NCI-H82 treated with DMSO at 0.1 percent for 48 hours (cell line): ENCODE results near the gene CFAP299.

Experiments
- DNase-seq: peaks from one replicate; lab custom pipeline; 2025; ENCODE audit not compliant: unreplicated experiment; lab: John Stamatoyannopoulos, UW

Gene CFAP299

DNA sequence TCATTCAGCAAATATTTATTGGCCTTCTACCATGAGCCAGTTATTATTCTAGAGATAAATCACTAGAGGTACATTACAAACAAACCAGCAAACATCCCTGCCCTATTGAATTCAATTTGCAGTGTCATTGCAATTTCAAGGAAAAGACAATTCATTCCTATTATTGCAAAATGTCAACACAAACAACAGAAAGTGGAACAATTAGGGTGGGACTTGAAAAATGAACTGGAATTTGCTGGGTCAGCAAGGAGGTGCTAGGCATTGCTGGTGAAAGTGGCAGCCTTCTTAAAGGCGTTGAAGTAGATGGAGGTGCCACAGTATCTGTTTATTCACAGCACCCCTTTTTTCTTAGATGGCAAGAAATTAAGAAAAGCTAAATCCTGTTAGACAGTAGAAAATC, 470.9 kb downstream of the CFAP299 start:
- no peak for DNase-seq

DNA sequence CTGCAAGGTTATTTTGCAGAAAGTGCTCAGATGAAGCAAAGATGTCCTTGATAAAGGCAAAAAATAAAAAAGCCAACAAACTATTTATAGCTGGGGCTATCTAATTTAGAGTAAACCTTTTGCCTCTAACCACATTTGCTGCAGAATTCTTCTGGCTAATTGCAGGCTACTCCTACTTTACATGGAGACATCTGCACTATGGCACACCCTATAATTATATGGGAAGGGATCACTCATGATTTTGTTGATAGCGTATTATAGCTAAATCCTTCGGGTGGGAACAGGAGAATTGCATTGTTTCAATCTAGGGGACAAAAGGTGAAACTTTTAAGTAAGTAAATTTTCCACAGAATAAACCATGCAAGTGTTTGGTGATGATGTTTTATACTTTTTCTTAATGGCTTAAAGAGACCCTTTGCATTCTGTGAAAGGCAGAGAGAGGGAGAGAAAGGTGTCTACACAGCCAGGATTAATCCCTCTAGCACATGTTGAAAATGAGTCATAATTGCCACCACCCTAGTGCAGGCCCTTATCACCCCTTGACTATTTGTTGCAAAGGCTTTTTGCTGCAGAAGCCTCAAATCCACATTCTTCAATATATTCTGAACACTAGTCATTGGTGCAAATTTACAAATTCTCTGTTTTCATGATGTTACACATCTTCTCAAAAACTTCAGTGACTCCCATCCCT, 473.7 kb downstream of the CFAP299 start:
- no peak for DNase-seq

DNA sequence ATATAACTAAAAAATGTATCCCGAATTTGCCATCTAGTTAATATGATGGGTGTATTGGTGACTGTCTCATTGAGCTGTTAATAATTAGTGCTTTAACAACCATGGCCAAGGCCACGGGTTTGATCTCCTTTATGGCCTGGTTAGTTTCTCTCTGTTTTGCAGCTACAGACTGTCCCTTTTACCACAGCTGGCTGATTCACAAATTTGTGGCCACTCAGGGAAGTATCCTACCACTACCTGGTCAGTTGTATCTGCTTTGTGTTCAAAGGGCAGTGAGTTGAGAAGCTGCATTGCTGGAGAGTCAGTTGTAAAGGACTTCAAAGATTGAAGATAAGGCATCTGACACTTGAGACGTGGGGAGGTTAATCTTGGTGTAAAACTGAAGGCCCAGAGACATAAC, 475.9 kb downstream of the CFAP299 start:
- DNase-seq: no peak

DNA sequence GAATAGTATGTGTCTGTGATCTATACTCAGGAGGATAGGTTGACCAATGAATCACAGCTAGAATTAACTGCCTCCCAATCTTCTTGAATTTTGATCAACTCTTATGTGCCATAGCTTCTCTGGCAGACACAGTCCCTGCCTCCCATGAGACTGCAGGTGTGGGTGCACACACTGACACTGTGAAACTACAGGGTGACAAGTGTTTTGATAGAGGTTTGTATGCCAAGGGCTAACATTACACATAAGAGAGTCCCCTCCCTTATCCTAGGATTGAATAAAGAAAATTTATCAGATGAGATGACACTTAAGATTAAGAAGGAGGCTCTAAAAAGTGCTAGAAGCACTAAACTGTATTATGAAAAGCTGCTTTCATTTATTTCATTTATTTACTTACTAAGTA, 476.6 kb downstream of the CFAP299 start:
- DNase-seq: no peak

DNA sequence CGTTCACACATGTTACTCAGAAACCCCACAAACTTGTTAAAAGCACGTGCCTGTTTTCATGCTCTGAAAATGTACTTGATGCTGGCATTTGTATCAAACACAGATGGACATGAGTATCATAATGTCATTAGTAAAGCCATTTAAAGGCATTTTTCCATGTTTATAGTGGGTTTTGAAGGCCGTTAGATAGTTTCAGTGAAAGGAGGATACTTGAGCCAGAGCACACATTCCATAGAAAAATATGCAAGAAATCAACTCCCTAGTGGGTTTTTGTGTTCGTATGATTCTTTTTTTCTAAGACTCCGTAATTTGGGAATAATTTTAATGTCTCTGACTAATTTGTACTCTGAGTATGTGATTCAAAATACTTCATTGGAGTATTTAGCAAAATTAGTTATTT, 478.7 kb downstream of the CFAP299 start:
- no peak for DNase-seq

DNA sequence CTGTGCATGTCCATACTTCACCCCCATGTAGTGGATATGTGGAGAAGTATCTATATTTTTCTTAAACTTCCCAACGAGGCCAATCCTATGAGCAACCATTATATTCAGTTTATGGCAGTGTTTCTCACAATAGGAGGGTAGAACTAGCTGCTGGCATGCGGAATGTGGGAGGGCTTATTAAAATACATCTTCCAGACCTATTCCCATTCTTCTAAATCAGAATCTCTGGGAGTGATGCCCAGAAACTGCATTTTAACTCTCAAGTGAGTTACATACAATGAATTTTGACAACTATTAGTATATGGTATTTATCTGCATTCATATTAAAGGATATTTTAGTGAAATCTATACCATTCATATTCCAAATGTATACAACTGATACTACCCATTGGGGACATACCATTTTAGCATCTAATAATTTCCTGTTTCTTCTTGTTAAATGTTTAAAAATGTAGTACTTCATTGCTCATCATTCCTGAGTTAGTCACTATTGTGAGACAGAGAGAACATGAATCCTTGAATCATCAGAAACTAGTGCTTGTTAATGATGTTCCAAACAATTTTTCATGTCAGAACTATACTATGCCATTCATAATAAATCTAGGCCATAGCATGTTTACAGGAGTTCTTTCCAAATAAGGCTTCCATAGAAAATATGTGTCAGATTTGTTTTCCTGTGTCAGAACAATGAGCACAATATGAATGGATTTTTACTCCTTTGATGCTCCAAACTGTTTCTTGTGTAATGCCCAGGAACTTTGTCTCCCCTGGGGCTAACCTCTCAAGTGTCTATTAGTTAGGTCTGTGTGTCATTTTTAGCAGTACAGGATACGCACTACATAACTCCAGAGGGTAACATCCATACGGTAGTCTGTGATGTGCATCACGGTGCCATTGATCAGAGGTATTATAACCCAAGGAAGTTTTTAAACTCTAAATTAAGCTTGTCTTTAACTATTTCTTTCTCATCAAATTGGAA, 496.1 kb downstream of the CFAP299 start:
- DNase-seq: no peak

DNA sequence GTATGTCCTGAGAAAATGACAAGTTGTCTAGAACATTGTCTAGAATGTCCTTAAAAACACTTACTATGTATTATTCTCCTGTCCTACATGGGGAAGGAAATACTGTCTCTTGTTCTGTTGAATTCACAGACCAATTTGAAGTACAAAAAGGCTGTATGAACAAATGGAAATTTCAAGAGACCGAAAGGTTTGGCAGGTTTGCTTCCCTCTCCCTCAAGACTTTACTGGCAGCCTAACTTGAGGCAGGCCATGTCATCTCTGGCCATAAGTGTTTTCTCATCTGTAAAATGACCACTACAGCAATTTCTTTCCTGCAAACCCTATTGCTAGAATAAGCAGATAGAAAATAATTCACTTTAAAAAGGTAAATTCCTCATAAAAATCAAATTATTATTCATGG, 503.8 kb downstream of the CFAP299 start:
- no peak for DNase-seq

DNA sequence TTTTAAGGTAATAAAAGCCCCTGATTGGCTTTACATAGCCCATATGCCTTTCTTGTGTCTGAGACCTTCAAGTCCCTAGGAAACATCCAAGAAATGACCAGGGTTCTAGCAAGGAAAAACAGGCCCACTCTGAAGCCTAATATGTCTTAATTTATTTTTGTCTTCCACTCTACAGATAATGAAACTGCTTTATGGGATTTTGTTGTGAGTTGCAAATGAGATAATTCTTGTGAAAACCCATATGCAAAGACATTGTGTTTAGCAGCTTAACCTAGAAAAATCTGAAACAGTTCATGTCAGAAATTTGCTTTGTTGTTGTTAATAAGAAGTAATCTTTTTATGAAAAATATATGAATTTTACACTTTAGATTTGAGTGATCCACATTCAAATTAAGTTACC, 504.3 kb downstream of the CFAP299 start:
- DNase-seq: no peak

DNA sequence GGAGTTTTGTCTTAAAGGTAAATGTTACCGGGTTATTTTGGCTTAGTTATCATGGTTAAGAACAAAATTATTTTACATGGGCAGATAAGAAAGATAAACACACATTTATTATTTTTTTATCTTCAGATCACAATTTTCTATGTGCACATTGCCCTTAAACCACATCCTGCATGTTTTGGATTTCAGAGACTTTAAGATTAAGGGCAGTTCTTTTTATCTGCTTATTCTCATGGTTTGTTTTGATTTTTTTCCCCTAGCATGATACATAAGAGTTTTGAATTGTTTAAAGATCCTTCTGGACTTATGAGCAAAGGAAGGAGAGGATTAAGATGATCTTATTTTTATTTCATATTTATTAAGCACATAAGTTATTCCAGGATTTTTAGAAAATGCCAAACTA, 504.9 kb downstream of the CFAP299 start:
- no peak for DNase-seq

DNA sequence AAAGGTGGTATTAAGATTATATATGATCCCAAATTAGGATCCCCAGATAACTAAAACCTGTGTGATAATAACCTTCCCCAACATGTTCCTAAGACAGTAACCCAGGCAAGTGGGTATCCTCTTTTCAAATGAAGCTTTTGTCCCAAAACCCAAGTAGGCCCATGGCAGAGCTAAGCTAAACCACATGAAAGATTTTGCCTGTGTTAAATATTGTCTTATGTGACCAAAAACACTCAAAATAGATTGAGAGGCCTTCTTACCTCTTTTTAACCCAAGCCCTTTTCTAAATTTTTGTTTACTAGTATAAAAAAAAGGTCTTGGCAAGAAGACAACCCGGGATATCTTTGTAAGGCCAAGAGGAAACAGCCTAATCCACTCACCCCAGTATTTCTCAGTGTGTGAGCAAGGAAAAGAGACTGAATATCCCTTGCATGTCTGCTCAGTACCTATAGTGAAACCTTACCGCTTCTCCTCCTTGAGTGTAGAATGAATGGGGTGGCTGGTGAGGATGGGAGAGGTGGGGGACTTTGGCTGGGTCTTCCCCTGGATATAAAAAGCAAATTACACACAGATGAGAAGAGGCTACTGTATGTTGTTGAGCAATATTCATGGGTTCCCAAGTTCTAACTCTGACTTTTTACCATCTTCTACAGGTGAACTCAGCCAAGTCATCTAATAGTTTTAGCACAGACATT, 506.2 kb downstream of the CFAP299 start:
- no peak for DNase-seq

DNA sequence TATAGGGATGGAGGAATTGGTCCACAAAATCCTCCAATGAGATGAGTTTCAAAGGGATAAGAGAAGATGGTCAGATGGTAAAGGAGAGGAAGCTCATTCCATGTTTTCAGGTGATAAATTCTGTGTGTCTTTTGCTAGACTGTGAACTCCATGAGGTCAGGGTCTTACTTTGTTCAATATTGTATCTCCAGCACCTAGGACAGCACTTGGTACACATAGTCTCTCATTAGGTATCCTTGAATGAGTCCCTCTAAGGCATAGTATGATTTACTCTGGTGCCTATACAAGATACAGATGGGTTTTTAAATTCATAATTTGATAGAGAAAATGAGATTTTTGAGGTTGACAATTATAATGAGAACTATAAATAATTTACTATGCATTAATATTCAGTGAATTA, 510.7 kb downstream of the CFAP299 start:
- DNase-seq: no peak

DNA sequence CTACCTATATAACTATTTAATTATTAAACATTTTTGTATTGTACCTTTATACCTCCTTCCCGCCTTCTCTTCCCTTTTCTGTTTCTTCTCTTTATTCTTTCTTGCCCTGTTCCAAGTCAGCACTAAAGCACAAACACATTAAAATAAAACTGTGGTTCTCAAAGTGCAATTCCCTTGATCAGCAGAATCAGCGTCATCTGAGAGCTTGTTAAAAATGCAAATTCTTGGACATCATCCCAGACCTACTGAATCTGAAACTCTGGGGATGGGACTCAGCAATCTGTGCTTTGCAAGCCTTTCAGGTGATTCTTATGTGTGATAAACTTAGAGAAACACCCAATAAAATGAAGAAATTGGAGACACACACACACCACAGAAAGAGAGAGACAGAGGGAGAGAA, 516.5 kb downstream of the CFAP299 start:
- DNase-seq: no peak

DNA sequence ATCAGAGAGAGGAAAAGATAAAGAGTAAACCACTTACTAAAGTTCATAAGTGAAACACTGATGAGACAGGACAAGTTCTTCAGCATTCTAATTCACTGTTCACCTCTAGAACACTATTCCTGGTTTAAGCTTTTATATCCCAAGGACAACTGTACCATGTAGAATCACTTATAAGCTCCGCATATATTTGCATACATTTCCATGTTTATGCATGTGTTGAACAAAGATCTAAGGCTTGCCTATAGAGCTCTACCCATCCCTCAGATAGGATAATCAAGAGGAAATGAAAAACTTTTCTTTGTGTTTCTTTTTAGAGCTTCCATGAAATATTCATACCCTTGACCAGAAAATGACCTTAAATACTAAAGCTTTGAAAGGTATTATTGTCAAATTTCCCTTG, 538.0 kb downstream of the CFAP299 start:
- no peak for DNase-seq

DNA sequence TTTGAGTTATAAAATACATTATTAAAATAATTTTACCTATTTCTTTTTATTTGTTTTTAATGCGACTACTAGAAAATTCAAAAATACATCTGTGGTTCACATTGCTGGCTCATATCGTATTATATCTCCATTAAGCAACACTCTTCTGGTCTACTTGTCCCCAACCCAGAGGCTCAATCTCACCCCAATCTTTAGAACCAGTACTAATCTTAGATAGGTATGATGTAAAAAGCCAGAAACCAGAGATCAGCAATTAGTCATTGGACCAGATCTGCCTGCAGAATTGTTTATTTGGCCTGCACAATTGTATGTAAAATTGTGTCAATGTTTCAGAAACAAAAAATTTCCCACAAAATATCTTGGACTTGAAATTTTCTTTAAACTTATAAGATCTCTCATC, 539.4 kb downstream of the CFAP299 start:
- DNase-seq: no peak

DNA sequence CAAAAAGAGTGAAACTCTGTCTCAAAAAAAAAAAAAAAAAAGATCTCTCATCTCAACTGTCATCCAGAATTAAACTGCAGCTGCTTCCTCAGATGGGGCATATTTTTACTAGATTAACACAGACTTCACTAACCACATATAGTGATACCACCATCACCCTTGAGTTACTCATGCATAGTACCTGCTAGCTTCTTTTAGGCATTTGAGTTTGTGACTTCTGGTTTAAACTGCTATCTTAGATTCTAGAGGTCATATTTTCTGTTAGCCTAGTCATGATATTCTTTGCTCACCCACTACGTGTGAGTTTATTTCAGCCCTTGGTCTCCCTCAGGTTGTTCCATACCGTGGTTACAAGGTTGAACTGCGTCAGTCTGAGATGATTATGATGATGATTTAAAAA, 540.1 kb downstream of the CFAP299 start:
- DNase-seq: no peak

DNA sequence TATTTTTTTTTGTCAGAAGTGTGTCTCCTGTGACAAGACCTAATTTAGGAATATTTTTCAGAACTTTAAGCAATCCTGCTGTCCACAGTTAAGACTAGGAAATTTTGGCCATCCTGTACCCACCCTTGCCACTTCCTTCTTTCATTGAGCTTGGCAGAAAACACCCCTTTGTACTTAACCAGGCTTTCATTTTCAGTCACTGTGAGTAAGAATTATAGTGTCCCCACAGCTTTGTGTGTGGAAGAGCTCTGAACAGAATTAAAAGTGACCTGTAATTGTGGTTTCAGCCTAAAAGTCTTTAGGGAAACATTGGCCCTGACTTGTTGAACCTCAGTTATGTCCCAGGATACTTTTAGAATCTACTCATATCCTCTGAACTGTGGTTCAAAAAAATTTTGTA, 541.3 kb downstream of the CFAP299 start:
- DNase-seq: no peak

DNA sequence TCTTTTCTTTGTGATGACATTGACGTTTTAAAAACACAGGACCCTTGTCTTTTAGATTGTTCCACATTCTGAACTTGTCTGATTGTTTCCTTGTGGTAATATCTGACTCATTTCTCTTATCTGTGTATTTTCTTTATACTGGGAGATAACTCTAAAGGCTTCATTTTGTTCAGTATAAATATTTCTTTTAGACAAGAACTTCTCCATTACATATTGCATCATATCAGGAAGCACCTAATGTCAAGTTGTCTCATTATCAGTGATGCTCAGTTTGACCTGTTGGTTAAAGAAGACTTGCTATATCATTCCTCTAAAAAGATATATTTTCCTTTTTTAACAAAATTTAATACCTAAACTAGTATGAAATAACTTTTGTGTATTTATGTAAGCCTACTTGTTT, 542.7 kb downstream of the CFAP299 start:
- no peak for DNase-seq

DNA sequence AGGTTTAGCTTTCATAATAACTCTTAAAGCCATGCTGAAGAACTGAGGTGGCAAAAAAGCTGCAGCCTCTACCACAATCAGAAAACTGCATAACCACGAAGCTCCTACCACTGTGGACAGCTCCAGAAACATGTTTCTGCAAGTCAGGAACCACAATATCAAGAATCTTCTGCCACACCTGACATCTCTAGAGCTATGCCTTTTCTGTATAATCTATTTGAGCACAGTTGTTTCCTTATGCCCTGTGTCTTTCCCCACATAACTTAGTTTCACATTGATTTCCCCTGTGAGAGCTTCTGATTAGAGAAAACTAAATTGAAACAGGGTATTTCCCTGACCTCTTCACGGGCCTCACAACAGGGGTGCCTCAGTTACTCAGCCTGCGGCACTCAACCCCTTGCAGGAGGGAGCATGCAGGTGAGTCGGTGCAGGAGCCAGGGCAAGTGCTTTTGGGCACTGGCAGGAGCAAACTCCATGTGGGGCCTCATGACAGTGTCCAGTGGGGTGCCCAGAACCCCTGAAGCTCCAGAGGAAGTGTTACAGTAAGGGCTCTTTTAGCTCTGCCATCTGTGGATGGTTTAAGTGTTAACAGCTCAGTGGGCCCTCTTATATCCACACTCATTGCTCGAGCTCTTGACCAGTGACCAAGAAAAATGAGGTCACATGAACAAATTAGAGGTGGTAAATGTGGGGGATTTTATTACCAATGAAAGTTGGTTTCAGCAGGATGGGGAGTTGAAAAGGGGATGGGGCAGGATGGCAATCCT, 562.2 kb downstream of the CFAP299 start:
- no peak for DNase-seq

DNA sequence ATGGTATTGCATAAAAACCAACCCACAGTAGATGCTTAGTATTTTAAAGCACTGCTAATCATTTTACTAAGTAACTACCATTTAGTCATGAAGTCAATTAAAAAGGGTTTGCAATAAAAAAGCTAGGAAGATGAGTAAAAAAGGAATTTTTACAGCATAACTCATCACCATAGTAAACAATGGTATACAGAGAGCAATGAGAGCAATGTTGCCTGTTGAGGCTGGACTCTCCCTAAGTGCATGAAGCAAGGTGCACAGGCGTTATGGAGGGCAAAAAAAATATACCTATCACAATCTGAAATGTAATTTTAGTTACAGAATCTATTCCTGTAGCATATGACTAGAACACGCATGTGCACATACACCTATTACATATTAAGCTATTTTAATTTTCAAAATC, 565.4 kb downstream of the CFAP299 start:
- no peak for DNase-seq

DNA sequence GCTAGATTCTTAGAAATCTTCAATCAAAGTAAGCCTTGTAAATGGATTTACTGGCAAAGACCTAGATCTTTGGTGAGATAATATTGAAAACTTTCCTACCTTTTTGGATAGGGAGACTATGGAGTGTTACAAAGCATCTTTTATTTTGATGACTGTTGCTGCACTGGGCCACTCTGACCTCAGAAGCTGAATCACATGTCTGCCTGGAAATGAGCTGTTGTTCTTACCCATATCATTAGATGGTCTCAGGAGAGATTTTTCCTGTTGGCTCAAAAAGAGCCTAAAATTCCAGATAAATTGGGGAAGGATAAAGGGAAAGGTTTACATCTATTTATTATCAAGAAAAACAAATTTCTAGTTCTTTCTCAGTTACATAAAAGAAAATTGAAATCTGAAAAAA, 567.5 kb downstream of the CFAP299 start:
- peak; percentile 19 for DNase-seq

DNA sequence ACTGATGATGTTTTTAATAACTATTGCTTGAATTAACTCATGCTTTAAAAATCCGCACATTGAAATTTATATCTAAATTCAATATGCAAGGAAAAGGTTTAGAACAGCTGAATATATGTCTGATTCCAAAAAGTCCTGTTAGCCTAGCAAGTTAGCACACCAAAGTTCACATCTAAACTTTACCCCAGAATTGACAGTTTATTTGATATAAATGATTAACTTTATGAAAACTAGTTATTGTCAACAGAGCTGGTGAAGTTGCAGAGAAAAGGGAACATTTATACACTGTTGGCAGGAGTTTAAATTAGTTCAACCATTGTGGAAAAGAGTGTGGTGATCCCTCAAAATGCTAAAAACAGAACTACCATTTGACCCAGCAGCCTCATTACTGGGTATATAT, 574.4 kb downstream of the CFAP299 start:
- DNase-seq: no peak
